ENCODE measurements around the gene EXOC3.
"Not testable (repeated sequence)": the region's sequence is repeated elsewhere in the genome, so short reads cannot be mapped to it uniquely, and the experiment has no call there.

EXOC3 gene

GRCh38 chr5:483434-484140, 40.6 kb downstream of the EXOC3 start:
- DNase-seq (ENCODE audit: low read depth, low spot score): no peak
- CTCF ChIA-PET: no interaction called here

GRCh38 chr5:484556-484955, 41.6 kb downstream of the EXOC3 start:
- TF ChIP-seq CTCF (IDR thresholded peaks at IDR 0.05; ENCODE audit: insufficient read depth, low read length, missing control alignments): no peak
- no peak for DNase-seq (ENCODE audit: low read depth, low spot score)
- ChIA-PET POLR2A (no interaction called here), CTCF (no interaction called here)
- no peak overlapping the region for H3K4me3 ChIP-seq (ENCODE audit: low read depth, low read length)

More at GRCh38 chr5:483434-484140, 40.6 kb downstream of the EXOC3 start:
- POLR2A ChIA-PET: no interaction called here
- TF ChIP-seq CTCF (IDR thresholded peaks at IDR 0.05; ENCODE audit: insufficient read depth, low read length, missing control alignments): no peak
- H3K4me3 ChIP-seq (ENCODE audit: low read depth, low read length): no peak overlapping the region

- no peak overlapping the region for H3K4me3 ChIP-seq (ENCODE audit: low read depth, low read length)
- TF ChIP-seq CTCF (IDR thresholded peaks at IDR 0.05; ENCODE audit: insufficient read depth, low read length, missing control alignments): no peak
- ChIA-PET POLR2A (no interaction called here), CTCF (no interaction called here)
- DNase-seq (ENCODE audit: low read depth, low spot score): no peak
Observed at GRCh38 chr5:485113-485945, 42.4 kb downstream of the EXOC3 start.

GRCh38 chr5:485946-486491, 43.0 kb downstream of the EXOC3 start:
- no peak for TF ChIP-seq CTCF (IDR thresholded peaks at IDR 0.05; ENCODE audit: insufficient read depth, low read length, missing control alignments)
- no peak overlapping the region for H3K4me3 ChIP-seq (ENCODE audit: low read depth, low read length)
- DNase-seq (ENCODE audit: low read depth, low spot score): no peak
- ChIA-PET POLR2A (no interaction called here), CTCF (no interaction called here)

GRCh38 chr5:486597-486996, 43.6 kb downstream of the EXOC3 start:
- H3K4me3 ChIP-seq (ENCODE audit: low read depth, low read length); DNase-seq (ENCODE audit: low read depth, low spot score); POLR2A ChIA-PET; CTCF ChIA-PET: not testable (repeated sequence)

- H3K4me3 ChIP-seq (ENCODE audit: low read depth, low read length): no peak overlapping the region
- CTCF ChIA-PET: no interaction called here
- POLR2A ChIA-PET: no interaction called here
- DNase-seq (ENCODE audit: low read depth, low spot score): no peak
- TF ChIP-seq CTCF (IDR thresholded peaks at IDR 0.05; ENCODE audit: insufficient read depth, low read length, missing control alignments): no peak
Observed at GRCh38 chr5:488241-488640, 45.3 kb downstream of the EXOC3 start.

Measured in AG04449 (cell line).